SH-SY5Y (cell line): Measurements from ENCODE around the gene ELMO2.

Experiments
- GATA2 ChIP-seq: IDR thresholded peaks from 2 replicates; pipeline ENCODE4 v1.6.1; 2011; ENCODE audit warnings: mild to moderate bottlenecking, low read depth, low read length
- GATA3 ChIP-seq: IDR thresholded peaks from 2 replicates; pipeline ENCODE4 v1.6.1; 2011; ENCODE audit warnings: low read depth, mild to moderate bottlenecking, low read length, moderate library complexity

DNA sequence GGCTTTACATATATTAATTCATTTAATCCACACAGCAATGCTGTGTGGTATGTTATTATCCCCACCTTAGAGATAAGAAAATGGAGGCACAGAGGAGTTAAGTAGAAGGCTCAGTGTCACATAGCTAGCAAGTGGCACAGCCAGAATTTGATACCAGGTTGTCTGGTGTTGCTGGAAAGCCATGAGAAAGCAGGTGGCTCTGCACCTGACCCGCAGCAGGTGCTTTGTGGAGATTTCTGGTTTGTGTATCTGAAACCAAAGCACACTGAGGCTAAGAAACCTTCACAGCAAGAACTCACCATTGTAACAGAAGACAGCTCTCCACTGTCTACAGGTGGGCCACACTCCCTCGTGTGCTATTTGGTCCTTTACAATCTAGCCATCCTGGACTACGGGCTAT lies 7.5 kb downstream of the ELMO2 start:
- TF ChIP-seq GATA2 (no peak), GATA3 (no peak)
